Raji (cell line): ENCODE results near the gene TTLL8.

ENCODE experiments used
- POLR2A ChIP-seq: IDR thresholded peaks from 2 replicates; pipeline ENCODE4 v1.6.1; 2011; ENCODE audit warnings: low read depth, low read length, control low read depth; ENCODE audit not compliant: insufficient read depth

The TTLL8 gene

GRCh38 chr22:50012211-50013181 is 45.6 kb downstream of the TTLL8 start, which contains the start of gene IL17REL:
IL17REL (minus strand) TSS chr22:50012765; CDS start chr22:50012646, 119 bp downstream.
- no peak for TF ChIP-seq POLR2A

GRCh38 chr22:50011447-50012210 is 46.5 kb downstream of the TTLL8 start:
- no peak for TF ChIP-seq POLR2A

GRCh38 chr22:50010676-50011446 is 47.2 kb downstream of the TTLL8 start:
- TF ChIP-seq POLR2A = no peak

- no peak for TF ChIP-seq POLR2A
Observed at GRCh38 chr22:50009765-50010675, 48.1 kb downstream of the TTLL8 start.

- TF ChIP-seq POLR2A = no peak
Observed at GRCh38 chr22:50009251-50009650, 48.8 kb downstream of the TTLL8 start.

GRCh38 chr22:50008151-50009040 is 49.7 kb downstream of the TTLL8 start:
- TF ChIP-seq POLR2A = no peak

- TF ChIP-seq POLR2A = no peak
Observed at GRCh38 chr22:50007057-50007511, 51.0 kb downstream of the TTLL8 start.

- no peak for TF ChIP-seq POLR2A
Observed at GRCh38 chr22:50004918-50005317, 53.2 kb downstream of the TTLL8 start.

- TF ChIP-seq POLR2A = no peak
Observed at GRCh38 chr22:50002791-50003190, 55.3 kb downstream of the TTLL8 start.

GRCh38 chr22:50001388-50002231 is 56.5 kb downstream of the TTLL8 start:
- no peak for TF ChIP-seq POLR2A

- no peak for TF ChIP-seq POLR2A
Observed at GRCh38 chr22:50000587-50001387, 57.3 kb downstream of the TTLL8 start.
